ENCODE data around the gene ZRANB1.

ZRANB1 gene

GRCh38 chr10:125004571-125005311 is 62.8 kb downstream of the ZRANB1 start:
- no peak for DNase-seq

DNA sequence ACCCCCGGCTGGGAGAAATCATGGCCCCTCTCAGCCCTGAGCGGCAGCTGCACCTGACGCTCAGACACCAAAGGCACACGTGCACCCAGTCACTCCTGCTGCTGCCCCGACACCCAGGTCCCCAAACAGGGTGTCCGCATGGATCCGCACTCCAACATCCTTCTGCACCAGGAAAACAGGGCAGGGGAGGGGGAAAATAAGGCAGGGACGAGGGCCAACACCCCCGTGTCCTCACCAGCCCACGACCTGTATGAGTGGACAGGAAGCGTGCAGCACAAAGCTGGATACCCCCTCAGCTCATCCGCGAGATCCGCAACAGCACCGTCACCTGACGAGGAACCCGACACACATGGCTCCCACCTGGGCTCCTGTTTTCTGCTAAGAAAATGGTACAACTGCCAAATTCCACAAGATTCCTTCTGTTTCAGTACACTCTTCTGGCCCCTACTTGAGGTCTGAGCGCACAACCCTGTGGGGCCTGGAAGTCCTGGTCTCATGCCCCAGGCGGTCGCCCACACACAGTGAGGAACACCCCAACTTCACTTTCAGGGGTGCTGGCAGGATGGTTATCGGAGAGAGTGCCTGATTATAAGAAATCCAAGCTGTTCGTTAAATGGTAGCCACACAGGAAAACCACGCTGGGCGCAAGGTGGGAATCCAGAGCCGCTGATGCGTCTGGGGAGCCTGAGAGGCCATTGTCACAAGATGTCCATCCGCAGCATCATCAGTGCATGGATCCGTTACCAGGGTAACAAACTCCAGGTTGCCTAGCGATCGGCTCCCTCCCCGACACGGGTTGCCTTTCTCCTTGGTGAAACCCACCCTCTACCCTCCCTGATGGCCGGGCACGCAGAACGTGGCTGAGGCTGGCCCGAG is 63.6 kb downstream of the ZRANB1 start:
- DNase-seq = peak in 1 of 56 donors; percentile 26

GRCh38 chr10:125006188-125006680 is 64.3 kb downstream of the ZRANB1 start:
- no peak for DNase-seq

DNA sequence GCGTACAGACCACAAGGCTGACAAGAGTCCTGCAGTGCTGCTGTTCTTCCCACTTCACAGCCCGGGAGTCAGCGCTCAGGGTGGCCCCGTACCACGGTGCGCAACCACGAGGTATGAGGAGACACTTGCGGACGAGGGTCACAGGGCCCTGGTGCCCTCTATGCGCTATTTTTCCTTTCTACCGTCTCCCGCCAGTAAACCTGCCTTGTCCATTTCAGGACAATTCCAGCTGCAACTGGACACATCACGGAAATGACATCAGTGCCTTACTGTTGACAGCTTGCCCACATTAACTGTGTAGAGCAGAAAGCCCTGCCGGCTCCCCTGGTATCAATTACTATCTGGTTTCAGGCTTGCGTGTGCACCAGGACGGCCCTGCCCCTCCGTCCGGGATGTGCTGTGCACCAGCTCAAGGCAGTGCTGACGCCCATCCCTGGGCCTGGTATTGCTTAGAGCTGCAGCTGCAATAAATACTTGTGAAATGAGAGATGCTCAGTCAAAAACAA is 65.1 kb downstream of the ZRANB1 start:
- peak in 20 of 56 donors; percentile 26 to 73 (median 42) for DNase-seq

DNA sequence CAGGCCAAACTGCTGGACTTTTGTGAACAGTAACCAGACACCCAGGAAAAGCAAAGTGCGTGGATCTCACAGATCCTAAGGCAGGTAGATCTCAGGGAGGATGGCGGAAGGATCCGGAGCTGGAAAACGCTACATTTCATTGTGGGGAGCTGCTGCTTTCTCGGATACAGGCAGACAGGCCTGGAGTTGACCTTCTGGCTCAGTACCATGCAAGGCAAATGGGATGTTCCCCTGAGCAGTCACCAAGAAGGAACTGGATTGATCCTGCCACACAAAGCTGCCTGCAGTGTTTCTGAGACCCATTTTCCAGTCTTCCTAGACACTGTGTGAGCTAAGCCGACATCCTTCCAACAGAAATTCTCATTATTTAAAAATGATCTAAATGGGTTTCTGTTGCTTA is 65.5 kb downstream of the ZRANB1 start:
- peak in 1 of 56 donors; percentile 64 for DNase-seq

GRCh38 chr10:125008689-125009638 is 67.0 kb downstream of the ZRANB1 start:
- no peak for DNase-seq

GRCh38 chr10:125009661-125010161 is 67.8 kb downstream of the ZRANB1 start:
- DNase-seq = peak in 4 of 56 donors; percentile 30 to 47 (median 32)

- no peak for DNase-seq
Measured at GRCh38 chr10:125010362-125010761, 68.4 kb downstream of the ZRANB1 start.

- DNase-seq = no peak
Measured at GRCh38 chr10:125011171-125011925, 69.4 kb downstream of the ZRANB1 start.

DNA sequence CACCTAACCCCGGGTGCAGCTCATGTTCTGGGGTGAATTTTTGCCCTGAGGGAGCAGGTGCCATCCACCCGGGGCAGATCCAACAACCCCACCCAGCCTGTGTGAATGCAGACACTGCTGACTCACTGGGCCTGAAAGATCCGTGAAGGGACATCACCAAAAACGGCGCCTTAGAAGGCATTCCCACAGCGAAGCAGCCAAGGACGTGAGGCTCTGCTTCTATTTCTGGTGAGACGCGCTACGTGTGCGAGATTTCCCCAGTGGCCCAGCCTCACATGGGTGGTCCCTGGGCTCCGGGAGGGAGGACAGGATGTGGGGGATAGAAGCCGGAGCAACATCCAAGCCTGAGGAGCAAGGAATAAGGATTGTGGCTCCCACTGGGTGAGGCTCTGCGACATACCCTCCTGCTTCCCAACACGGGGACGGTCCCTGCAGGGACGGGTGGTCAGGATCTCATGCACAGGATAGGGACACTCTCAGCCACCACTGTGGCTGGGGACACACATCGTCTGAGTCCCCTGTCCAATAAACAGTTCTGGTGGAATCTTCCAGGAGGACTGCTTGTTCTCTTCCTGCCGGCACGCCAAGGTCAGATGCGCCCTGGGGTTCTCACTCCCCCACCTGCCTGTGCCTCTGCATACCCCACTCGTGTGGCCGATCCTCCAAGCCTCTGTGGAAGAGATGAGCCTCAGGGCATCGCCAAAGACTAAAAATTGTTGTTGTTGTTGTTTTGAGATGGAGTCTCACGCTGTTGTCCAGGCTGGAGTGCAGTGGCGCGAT is 70.2 kb downstream of the ZRANB1 start:
- DNase-seq = no peak

- DNase-seq = no peak
Measured at GRCh38 chr10:125012851-125013528, 71.1 kb downstream of the ZRANB1 start.

GRCh38 chr10:125013529-125013872 is 71.6 kb downstream of the ZRANB1 start:
- DNase-seq = no peak

GRCh38 chr10:125014086-125014830 is 72.3 kb downstream of the ZRANB1 start:
- DNase-seq = peak in 2 of 56 donors; percentile 25 to 32

DNA sequence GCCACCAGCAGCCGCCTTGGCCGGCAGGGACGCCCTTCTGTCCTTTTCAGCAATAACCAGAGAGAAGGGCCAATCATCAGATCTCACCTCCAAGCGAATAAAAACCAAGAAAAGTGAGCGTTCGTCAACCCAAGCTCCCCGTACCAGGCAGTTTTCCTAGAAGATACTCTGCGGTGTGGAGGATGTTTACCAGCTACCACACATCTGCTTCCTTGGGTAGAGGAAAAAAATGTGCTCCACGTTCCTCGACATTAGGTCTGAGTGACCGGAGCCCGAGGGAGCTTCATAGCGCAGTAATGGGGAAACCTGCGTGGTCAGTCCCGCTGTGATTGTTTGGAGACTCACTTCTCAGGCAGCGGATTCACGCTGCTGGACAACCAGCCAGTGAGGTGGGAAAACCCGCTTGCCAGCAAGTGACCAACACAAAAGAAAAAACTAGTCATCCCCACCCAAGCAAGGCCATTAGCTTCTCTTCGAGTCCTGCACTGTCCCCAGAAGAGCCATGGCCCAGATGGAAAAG is 73.0 kb downstream of the ZRANB1 start:
- no peak for DNase-seq

GRCh38 chr10:125015356-125015944 is 73.5 kb downstream of the ZRANB1 start:
- peak in 16 of 56 donors; percentile 17 to 64 (median 42) for DNase-seq

GRCh38 chr10:125016123-125016522 is 74.2 kb downstream of the ZRANB1 start:
- peak in 41 of 56 donors; percentile 11 to 78 (median 50) for DNase-seq

- DNase-seq = peak in 29 of 56 donors; percentile 22 to 70 (median 52)
Measured at GRCh38 chr10:125016611-125017202, 74.8 kb downstream of the ZRANB1 start.
